K562 (cell line): ENCODE results near the gene SPTBN2. TPM values are rescaled to one million over a fixed set of nuclear protein-coding genes. Genes with fewer than 3 reads are reported as not detected.

Source experiments
- ELF4 ChIP-seq: fragments of 450-650 bp; formaldehyde crosslinking; IDR thresholded peaks from 2 replicates; pipeline ENCODE4 v1.4.0; 2022; ENCODE audit warnings: missing genetic modification characterization
- FIP1L1 ChIP-seq: fragments of 200-400 bp; formaldehyde crosslinking; IDR thresholded peaks from 2 replicates; pipeline ENCODE4 v1.6.1; 2018; ENCODE audit warnings: mild to moderate bottlenecking, low read depth, low read length; ENCODE audit not compliant: poor library complexity, severe bottlenecking
- FOXM1 ChIP-seq, 2 experiments: fragments of 450-650 bp in 1 of 2; sonication (generic) in 1 of 2; formaldehyde crosslinking in 1 of 2; IDR thresholded peaks; 2 replicates each; pipeline versions ENCODE4 v1.6.1 to v1.9.0; 2017 to 2022; ENCODE audit warnings: low read depth in 2 of 2, mild to moderate bottlenecking in 2 of 2, missing genetic modification reagents in 1 of 2, moderate library complexity in 1 of 2
- HIVEP1 ChIP-seq: fragments of 250-450 bp; sonication (Bioruptor Pico); IDR thresholded peaks from 2 replicates; pipeline ENCODE4 v1.4.0; 2020; ENCODE audit warnings: mild to moderate bottlenecking
- HMG20B ChIP-seq: fragments of 250-450 bp; sonication (Bioruptor Pico); IDR thresholded peaks from 2 replicates; pipeline ENCODE4 v1.5.0; 2021; ENCODE audit warnings: mild to moderate bottlenecking
- ILF3 ChIP-seq: fragments of 450-650 bp; IDR thresholded peaks from 2 replicates; pipeline ENCODE4 v1.6.1; 2018; ENCODE audit warnings: antibody characterized with exemption, mild to moderate bottlenecking, moderate library complexity, borderline replicate concordance
- MIER1 ChIP-seq: fragments of 450-650 bp; IDR thresholded peaks from 2 replicates; pipeline ENCODE4 v1.6.1; 2016; ENCODE audit warnings: antibody characterized with exemption, mild to moderate bottlenecking, low read depth
- NR1H2 ChIP-seq: sonication (generic); formaldehyde crosslinking; IDR thresholded peaks from 2 replicates; pipeline ENCODE4 v1.4.0; 2020; ENCODE audit warnings: mild to moderate bottlenecking, missing genetic modification reagents
- PTBP1 ChIP-seq: fragments of 200-400 bp; formaldehyde crosslinking; IDR thresholded peaks from 2 replicates; pipeline ENCODE4 v1.6.1; 2017; ENCODE audit warnings: low read depth, low read length
- TAF15 ChIP-seq: fragments of 200-400 bp; formaldehyde crosslinking; IDR thresholded peaks from 2 replicates; pipeline ENCODE4 v1.6.1; 2017; ENCODE audit warnings: mild to moderate bottlenecking, low read depth, low read length, moderate library complexity
- TAF7 ChIP-seq: fragments of 450-650 bp; IDR thresholded peaks from 2 replicates; pipeline ENCODE4 v1.6.1; 2016; ENCODE audit warnings: missing genetic modification characterization, missing compliant biosample characterization
- ZBED1 ChIP-seq: IDR thresholded peaks from 2 replicates; pipeline ENCODE4 v1.6.1; 2014
- polyA plus RNA-seq, 8 experiments: library from polyadenylated mRNA; depleted of rRNA in 4 of 8; stranded (reverse) in 5 of 8; unstranded in 3 of 8; fragments of >200 nt; fragmentation: Nextera tagmentation in 2 of 8; fragmentation: Illumina TruSeq in 1 of 8; extraction: Ambion mirVana in 2 of 8; extraction: Trizol in 1 of 8; gene quantifications; 2 replicates each; pipeline versions ENCODE4 v1.2.1 to v1.2.3, GENCODE V29; 2011 to 2014; ENCODE audit warnings: inconsistent platforms in 1 of 8, missing spikeins in 1 of 8
- total RNA-seq, 7 experiments: library from RNA; depleted of rRNA in 6 of 7; stranded (reverse); fragments of >200 nt in 6 of 7; fragmentation: Illumina TruSeq in 2 of 7; extraction: Trizol in 2 of 7; gene quantifications; 2 replicates each; pipeline versions ENCODE4 v1.2.1 to v1.2.3, GENCODE V29; 2011 to 2021; ENCODE audit warnings: low replicate concordance in 1 of 7
- TF ChIP-seq, protein P1 (sequence below): fragments of 250-450 bp; sonication (Bioruptor Pico); IDR thresholded peaks from 2 replicates; pipeline ENCODE4 v1.4.0; 2020; ENCODE audit warnings: borderline replicate concordance
- TF ChIP-seq, protein P2 (sequence below): sonication (generic); formaldehyde crosslinking; IDR thresholded peaks from 2 replicates; pipeline ENCODE4 v1.8.0; 2023; ENCODE audit warnings: mild to moderate bottlenecking, missing genetic modification reagents
- TF ChIP-seq, protein P3 (sequence below): fragments of 200-800 bp; sonication (Bioruptor generic); IDR thresholded peaks from 2 replicates; pipeline ENCODE4 v1.6.1; 2016; ENCODE audit warnings: missing genetic modification characterization, missing compliant biosample characterization
- TF ChIP-seq, protein P4 (sequence below): fragments of 450-650 bp; IDR thresholded peaks from 2 replicates; pipeline ENCODE4 v1.6.1; 2016; ENCODE audit warnings: missing biosample characterization, missing genetic modification characterization
- TF ChIP-seq, protein P5 (sequence below): sonication (generic); formaldehyde crosslinking; IDR thresholded peaks from 2 replicates; pipeline ENCODE4 v1.8.0; 2022; ENCODE audit warnings: mild to moderate bottlenecking, low read depth, missing genetic modification reagents

SPTBN2 gene
- total and polyA plus RNA-seq, 9 of the 15 experiments (the other 6 are each of a cell fraction or from before 2014, with no cell fraction given), result 0.38 to 56.5 (median 19.7) TPM

DNA sequence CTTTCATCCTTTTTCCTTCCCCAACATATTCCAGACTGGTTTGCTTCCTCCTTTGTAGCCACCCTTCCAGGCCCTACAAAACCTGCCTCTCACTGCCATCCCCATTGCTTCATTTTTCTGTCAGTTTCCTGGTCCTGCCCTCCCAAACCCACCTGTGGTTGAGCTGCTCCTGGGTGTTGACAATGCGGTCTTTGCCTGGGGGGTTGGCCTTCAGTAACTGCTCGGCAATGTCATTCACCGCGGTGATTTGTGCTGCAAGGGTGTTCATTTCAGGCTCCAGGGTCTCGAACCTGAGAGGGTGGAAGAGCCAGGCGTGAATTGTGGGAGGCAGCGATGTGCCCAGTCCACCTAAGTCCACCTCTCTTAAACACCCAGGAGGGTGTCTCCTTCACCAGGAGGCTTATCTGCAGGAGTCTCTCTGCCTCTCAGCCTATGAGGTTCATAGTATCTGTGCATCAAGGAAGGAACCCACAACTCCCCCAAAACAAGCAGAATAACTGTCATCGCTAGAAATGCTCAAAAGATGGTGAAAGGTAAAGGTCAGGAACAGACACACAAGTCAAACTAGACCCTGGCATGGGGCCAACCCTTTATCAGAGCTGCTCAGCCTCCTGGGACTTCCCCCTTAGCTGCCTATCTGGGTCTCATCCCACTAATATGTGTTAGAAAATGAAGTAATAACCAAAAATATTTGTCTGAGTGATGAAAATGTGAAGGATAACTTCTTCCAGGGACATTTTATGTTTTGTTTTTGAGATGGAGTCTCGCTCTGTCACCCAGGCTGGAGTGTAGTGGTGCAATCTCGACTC lies 27.4 kb downstream of the SPTBN2 start (continued):
- no peak for TF ChIP-seq HIVEP1
- TF ChIP-seq, protein P1, sequence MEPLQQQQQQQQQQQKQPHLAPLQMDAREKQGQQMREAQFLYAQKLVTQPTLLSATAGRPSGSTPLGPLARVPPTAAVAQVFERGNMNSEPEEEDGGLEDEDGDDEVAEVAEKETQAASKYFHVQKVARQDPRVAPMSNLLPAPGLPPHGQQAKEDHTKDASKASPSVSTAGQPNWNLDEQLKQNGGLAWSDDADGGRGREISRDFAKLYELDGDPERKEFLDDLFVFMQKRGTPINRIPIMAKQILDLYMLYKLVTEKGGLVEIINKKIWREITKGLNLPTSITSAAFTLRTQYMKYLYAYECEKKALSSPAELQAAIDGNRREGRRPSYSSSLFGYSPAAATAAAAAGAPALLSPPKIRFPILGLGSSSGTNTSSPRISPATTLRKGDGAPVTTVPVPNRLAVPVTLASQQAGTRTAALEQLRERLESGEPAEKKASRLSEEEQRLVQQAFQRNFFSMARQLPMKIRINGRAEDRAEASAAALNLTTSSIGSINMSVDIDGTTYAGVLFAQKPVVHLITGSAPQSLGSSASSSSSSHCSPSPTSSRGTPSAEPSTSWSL, result no peak
- TF ChIP-seq, protein P2, sequence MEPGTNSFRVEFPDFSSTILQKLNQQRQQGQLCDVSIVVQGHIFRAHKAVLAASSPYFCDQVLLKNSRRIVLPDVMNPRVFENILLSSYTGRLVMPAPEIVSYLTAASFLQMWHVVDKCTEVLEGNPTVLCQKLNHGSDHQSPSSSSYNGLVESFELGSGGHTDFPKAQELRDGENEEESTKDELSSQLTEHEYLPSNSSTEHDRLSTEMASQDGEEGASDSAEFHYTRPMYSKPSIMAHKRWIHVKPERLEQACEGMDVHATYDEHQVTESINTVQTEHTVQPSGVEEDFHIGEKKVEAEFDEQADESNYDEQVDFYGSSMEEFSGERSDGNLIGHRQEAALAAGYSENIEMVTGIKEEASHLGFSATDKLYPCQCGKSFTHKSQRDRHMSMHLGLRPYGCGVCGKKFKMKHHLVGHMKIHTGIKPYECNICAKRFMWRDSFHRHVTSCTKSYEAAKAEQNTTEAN (CRISPR knock-in tag), result no peak
- TF ChIP-seq FIP1L1, result no peak
- TF ChIP-seq TAF7 (tag), result no peak
- TF ChIP-seq, protein P3, sequence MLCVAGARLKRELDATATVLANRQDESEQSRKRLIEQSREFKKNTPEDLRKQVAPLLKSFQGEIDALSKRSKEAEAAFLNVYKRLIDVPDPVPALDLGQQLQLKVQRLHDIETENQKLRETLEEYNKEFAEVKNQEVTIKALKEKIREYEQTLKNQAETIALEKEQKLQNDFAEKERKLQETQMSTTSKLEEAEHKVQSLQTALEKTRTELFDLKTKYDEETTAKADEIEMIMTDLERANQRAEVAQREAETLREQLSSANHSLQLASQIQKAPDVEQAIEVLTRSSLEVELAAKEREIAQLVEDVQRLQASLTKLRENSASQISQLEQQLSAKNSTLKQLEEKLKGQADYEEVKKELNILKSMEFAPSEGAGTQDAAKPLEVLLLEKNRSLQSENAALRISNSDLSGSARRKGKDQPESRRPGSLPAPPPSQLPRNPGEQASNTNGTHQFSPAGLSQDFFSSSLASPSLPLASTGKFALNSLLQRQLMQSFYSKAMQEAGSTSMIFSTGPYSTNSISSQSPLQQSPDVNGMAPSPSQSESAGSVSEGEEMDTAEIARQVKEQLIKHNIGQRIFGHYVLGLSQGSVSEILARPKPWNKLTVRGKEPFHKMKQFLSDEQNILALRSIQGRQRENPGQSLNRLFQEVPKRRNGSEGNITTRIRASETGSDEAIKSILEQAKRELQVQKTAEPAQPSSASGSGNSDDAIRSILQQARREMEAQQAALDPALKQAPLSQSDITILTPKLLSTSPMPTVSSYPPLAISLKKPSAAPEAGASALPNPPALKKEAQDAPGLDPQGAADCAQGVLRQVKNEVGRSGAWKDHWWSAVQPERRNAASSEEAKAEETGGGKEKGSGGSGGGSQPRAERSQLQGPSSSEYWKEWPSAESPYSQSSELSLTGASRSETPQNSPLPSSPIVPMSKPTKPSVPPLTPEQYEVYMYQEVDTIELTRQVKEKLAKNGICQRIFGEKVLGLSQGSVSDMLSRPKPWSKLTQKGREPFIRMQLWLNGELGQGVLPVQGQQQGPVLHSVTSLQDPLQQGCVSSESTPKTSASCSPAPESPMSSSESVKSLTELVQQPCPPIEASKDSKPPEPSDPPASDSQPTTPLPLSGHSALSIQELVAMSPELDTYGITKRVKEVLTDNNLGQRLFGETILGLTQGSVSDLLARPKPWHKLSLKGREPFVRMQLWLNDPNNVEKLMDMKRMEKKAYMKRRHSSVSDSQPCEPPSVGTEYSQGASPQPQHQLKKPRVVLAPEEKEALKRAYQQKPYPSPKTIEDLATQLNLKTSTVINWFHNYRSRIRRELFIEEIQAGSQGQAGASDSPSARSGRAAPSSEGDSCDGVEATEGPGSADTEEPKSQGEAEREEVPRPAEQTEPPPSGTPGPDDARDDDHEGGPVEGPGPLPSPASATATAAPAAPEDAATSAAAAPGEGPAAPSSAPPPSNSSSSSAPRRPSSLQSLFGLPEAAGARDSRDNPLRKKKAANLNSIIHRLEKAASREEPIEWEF (CRISPR knock-in tag), result no peak
- TF ChIP-seq, protein P4, sequence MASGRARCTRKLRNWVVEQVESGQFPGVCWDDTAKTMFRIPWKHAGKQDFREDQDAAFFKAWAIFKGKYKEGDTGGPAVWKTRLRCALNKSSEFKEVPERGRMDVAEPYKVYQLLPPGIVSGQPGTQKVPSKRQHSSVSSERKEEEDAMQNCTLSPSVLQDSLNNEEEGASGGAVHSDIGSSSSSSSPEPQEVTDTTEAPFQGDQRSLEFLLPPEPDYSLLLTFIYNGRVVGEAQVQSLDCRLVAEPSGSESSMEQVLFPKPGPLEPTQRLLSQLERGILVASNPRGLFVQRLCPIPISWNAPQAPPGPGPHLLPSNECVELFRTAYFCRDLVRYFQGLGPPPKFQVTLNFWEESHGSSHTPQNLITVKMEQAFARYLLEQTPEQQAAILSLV (tag), result no peak
- 0 out of 2 replicates have a peak, but pooled peaks have one; percentile 57 for TF ChIP-seq ELF4 (CRISPR knock-in tag)
- TF ChIP-seq TAF15, result no peak
- TF ChIP-seq MIER1, result no peak
- TF ChIP-seq, protein P5, sequence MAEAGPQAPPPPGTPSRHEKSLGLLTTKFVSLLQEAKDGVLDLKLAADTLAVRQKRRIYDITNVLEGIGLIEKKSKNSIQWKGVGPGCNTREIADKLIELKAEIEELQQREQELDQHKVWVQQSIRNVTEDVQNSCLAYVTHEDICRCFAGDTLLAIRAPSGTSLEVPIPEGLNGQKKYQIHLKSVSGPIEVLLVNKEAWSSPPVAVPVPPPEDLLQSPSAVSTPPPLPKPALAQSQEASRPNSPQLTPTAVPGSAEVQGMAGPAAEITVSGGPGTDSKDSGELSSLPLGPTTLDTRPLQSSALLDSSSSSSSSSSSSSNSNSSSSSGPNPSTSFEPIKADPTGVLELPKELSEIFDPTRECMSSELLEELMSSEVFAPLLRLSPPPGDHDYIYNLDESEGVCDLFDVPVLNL (CRISPR knock-in tag), result no peak
- TF ChIP-seq NR1H2 (CRISPR knock-in tag), result no peak
- TF ChIP-seq FOXM1 (IDR thresholded peaks at IDR 0.05; ENCODE audit: low read depth), result peak; percentile 85
- TF ChIP-seq FOXM1 (CRISPR knock-in tag; IDR thresholded peaks at IDR 0.05; ENCODE audit: low read depth), result no peak
- no peak for TF ChIP-seq ZBED1
- TF ChIP-seq PTBP1, result no peak
- no peak for TF ChIP-seq ILF3
- no peak for TF ChIP-seq HMG20B (CRISPR knock-in tag)
